ENCODE data around the gene TNFAIP8L2.

GRCh38 chr1:151128800-151129199 is 27.6 kb upstream of the TNFAIP8L2 start:
- no peak for TF ChIP-seq CTCF (IDR thresholded peaks at IDR 0.05)
- no peak for TF ChIP-seq POLR2AphosphoS5 (IDR thresholded peaks at IDR 0.05)
- TF ChIP-seq POLR2A (IDR thresholded peaks at IDR 0.05): no peak

Measured in breast epithelium (tissue), 3 donors.